Right atrium auricular region (tissue), 2 donors: ENCODE results near the gene DYNC2I2. TPM values are rescaled to one million over a fixed set of nuclear protein-coding genes. Genes with fewer than 3 reads are reported as not detected.
"Not testable (repeated sequence)": the region's sequence is repeated elsewhere in the genome, so short reads cannot be mapped to it uniquely, and the experiment has no call there.

Experiments used
- DNase-seq: peaks from one replicate; pipeline ENCODE4 v3.0.0-alpha.2; 2019; ENCODE audit warnings: low spot score
- H3K27ac ChIP-seq, 2 donors: fragments of 200-600 bp; sonication (generic); 1 replicate in 1 of 2; 2 replicates in 1 of 2; pipeline ENCODE4 v1.5.1; 2016 to 2019
- H3K27me3 ChIP-seq, 2 donors: fragments of 200-600 bp; sonication (generic); one replicate each; pipeline versions ENCODE4 v1.5.1 to v1.6.0; 2017 to 2019
- H3K36me3 ChIP-seq: fragments of 200-600 bp; sonication (generic); one replicate; pipeline ENCODE4 v1.5.1; 2016
- H3K4me1 ChIP-seq, 2 donors: fragments of 200-600 bp; sonication (generic); one replicate each; pipeline versions ENCODE4 v1.5.1 to v1.6.0; 2017 to 2019
- H3K4me3 ChIP-seq, 2 donors: fragments of 200-600 bp; sonication (generic); 1 replicate in 1 of 2; 2 replicates in 1 of 2; pipeline ENCODE4 v1.5.1; 2017 to 2019; ENCODE audit warnings: mild to moderate bottlenecking in 1 of 2, moderate library complexity in 1 of 2
- H3K9me3 ChIP-seq, 2 donors: fragments of 200-600 bp; sonication (generic); one replicate each; pipeline ENCODE4 v1.5.1; 2019
- total RNA-seq, 2 donors: library from RNA; depleted of rRNA; stranded (reverse); fragments of >200 nt; gene quantifications; one replicate each; pipeline ENCODE4 v1.1.0, GENCODE V29; 2016
- TF ChIP-seq, protein P1 (sequence below), 2 donors: fragments of 200-600 bp; sonication (generic); IDR thresholded peaks; one replicate each; pipeline ENCODE4 v1.5.1; 2019; ENCODE audit warnings: antibody characterized with exemption in 2 of 2

DYNC2I2 gene
- total RNA-seq, 2 donors from 2014 or later, result 23.1 to 33.1 TPM

DNA sequence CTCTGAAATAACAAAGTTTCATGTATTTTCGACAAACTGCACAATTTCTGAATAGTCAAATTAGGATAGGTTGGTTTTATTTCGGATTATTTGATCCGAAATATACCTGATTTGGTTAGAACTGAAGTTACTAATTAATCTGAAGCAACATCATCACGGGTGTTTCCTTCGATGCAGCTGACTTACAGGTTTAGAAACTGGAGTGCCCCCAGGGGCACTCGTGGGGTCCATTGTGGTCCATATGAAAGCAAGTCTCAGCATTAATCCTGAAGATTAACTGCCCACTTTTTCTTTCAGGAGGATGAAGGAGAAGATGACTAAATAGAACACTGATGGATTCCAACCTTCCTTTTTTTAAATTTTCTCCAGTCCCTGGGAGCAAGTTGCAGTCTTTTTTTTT, 37.7 kb upstream of the DYNC2I2 start:
- Histone ChIP-seq H3K4me1 (peaks cover 0 to 14% of the 10 kb centered on the region in 2 donors), H3K27me3 (no peaks in the 10 kb centered on the region), H3K9me3 (no peaks in the 10 kb centered on the region), H3K4me3 (no peak overlapping the region), H3K36me3 (peaks cover 52% of the 10 kb centered on the region), H3K27ac (no peak overlapping the region)
- no peak for DNase-seq
- TF ChIP-seq, protein P1, sequence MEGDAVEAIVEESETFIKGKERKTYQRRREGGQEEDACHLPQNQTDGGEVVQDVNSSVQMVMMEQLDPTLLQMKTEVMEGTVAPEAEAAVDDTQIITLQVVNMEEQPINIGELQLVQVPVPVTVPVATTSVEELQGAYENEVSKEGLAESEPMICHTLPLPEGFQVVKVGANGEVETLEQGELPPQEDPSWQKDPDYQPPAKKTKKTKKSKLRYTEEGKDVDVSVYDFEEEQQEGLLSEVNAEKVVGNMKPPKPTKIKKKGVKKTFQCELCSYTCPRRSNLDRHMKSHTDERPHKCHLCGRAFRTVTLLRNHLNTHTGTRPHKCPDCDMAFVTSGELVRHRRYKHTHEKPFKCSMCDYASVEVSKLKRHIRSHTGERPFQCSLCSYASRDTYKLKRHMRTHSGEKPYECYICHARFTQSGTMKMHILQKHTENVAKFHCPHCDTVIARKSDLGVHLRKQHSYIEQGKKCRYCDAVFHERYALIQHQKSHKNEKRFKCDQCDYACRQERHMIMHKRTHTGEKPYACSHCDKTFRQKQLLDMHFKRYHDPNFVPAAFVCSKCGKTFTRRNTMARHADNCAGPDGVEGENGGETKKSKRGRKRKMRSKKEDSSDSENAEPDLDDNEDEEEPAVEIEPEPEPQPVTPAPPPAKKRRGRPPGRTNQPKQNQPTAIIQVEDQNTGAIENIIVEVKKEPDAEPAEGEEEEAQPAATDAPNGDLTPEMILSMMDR (IDR thresholded peaks at IDR 0.05), result no peak

GRCh38 chr9:128693738-128694137, 37.1 kb upstream of the DYNC2I2 start:
- Histone ChIP-seq H3K36me3 (peaks cover 52% of the 10 kb centered on the region), H3K4me1 (peaks cover 0 to 14% of the 10 kb centered on the region in 2 donors)
- H3K4me3 ChIP-seq, H3K27ac ChIP-seq, H3K9me3 ChIP-seq, H3K27me3 ChIP-seq, DNase-seq: not testable (repeated sequence)

GRCh38 chr9:128690684-128691034, 34.0 kb upstream of the DYNC2I2 start:
- Histone ChIP-seq H3K4me1 (peaks cover 0 to 22% of the 10 kb centered on the region in 2 donors), H3K27me3 (no peaks in the 10 kb centered on the region), H3K36me3 (peaks cover 45% of the 10 kb centered on the region), H3K9me3 (no peaks in the 10 kb centered on the region), H3K4me3 (peak overlapping the region; percentile 56 to 86), H3K27ac (peak overlapping the region in 1 of 2 donors; percentile 70)
- no peak for DNase-seq
- TF ChIP-seq, protein P1 (IDR thresholded peaks at IDR 0.05), result no peak

- DNase-seq, result no peak
- Histone ChIP-seq H3K4me1 (peaks cover 0 to 28% of the 10 kb centered on the region in 2 donors), H3K27ac (peak overlapping the region; percentile 57 to 70), H3K4me3 (peak overlapping the region; percentile 56 to 86), H3K36me3 (peaks cover 39% of the 10 kb centered on the region), H3K9me3 (no peaks in the 10 kb centered on the region), H3K27me3 (no peaks in the 10 kb centered on the region)
- TF ChIP-seq, protein P1 (IDR thresholded peaks at IDR 0.05), result no peak
Observed at GRCh38 chr9:128689820-128690683, 33.4 kb upstream of the DYNC2I2 start.

- Histone ChIP-seq H3K4me1 (peaks cover 0 to 35% of the 10 kb centered on the region in 2 donors), H3K27me3 (no peaks in the 10 kb centered on the region), H3K27ac (peak overlapping the region; percentile 89 to 94), H3K4me3 (peak overlapping the region; percentile 77 to 86), H3K9me3 (no peaks in the 10 kb centered on the region), H3K36me3 (peaks cover 32% of the 10 kb centered on the region)
- DNase-seq, result no peak
- TF ChIP-seq, protein P1 (IDR thresholded peaks at IDR 0.05), result no peak
Observed at GRCh38 chr9:128689293-128689774, 32.7 kb upstream of the DYNC2I2 start.

GRCh38 chr9:128688501-128689292, 32.0 kb upstream of the DYNC2I2 start, which contains the start of gene SET:
SET (plus strand) TSS chr9:128689222; CDS start chr9:128689583, 361 bp downstream.
- Histone ChIP-seq H3K36me3 (peaks cover 26% of the 10 kb centered on the region), H3K9me3 (no peaks in the 10 kb centered on the region), H3K27ac (peak within 1 kb of the TSS; percentile 93 to 98), H3K27me3 (no peaks in the 10 kb centered on the region), H3K4me1 (peaks cover 0 to 41% of the 10 kb centered on the region in 2 donors), H3K4me3 (peak within 1 kb of the TSS; percentile 77 to 86)
- TF ChIP-seq, protein P1 (IDR thresholded peaks at IDR 0.05), result no peak
- peak; percentile 90 for DNase-seq
